AG20443 (cell line): ENCODE measurements around the gene PTPRD.

ENCODE experiments used
- DNase-seq: peaks from one replicate; pipeline ENCODE4 v3.0.0; 2012; ENCODE audit warnings: low spot score, mixed read lengths

Gene PTPRD

GRCh38 chr9:10268531-10269485 lies 344.0 kb downstream of the PTPRD start:
- no peak for DNase-seq

GRCh38 chr9:10265153-10265631 lies 347.6 kb downstream of the PTPRD start:
- DNase-seq = no peak

- no peak for DNase-seq
Observed at GRCh38 chr9:10260501-10260900, 352.3 kb downstream of the PTPRD start.

- no peak for DNase-seq
Observed at GRCh38 chr9:10259668-10260067, 353.1 kb downstream of the PTPRD start.

GRCh38 chr9:10255758-10256157 lies 357.0 kb downstream of the PTPRD start:
- no peak for DNase-seq

GRCh38 chr9:10254338-10254737 lies 358.5 kb downstream of the PTPRD start:
- DNase-seq = no peak

GRCh38 chr9:10253341-10253740 lies 359.5 kb downstream of the PTPRD start:
- DNase-seq = no peak

- no peak for DNase-seq
Observed at GRCh38 chr9:10252174-10252573, 360.6 kb downstream of the PTPRD start.

- DNase-seq = no peak
Observed at GRCh38 chr9:10251490-10251889, 361.3 kb downstream of the PTPRD start.

- no peak for DNase-seq
Observed at GRCh38 chr9:10250219-10250618, 362.6 kb downstream of the PTPRD start.

GRCh38 chr9:10248890-10249289 lies 363.9 kb downstream of the PTPRD start:
- DNase-seq = no peak

- no peak for DNase-seq
Observed at GRCh38 chr9:10242255-10242654, 370.5 kb downstream of the PTPRD start.

GRCh38 chr9:10238087-10238486 lies 374.7 kb downstream of the PTPRD start:
- no peak for DNase-seq

- no peak for DNase-seq
Observed at GRCh38 chr9:10237584-10237983, 375.2 kb downstream of the PTPRD start.

GRCh38 chr9:10236161-10236560 lies 376.6 kb downstream of the PTPRD start:
- DNase-seq = no peak

GRCh38 chr9:10235376-10235775 lies 377.4 kb downstream of the PTPRD start:
- DNase-seq = no peak

GRCh38 chr9:10232352-10232930 lies 380.4 kb downstream of the PTPRD start:
- DNase-seq = no peak

GRCh38 chr9:10230512-10230911 lies 382.3 kb downstream of the PTPRD start:
- DNase-seq = no peak

- no peak for DNase-seq
Observed at GRCh38 chr9:10228082-10228481, 384.7 kb downstream of the PTPRD start.

GRCh38 chr9:10226996-10227395 lies 385.8 kb downstream of the PTPRD start:
- no peak for DNase-seq

GRCh38 chr9:10212702-10213101 lies 400.1 kb downstream of the PTPRD start:
- DNase-seq = no peak

GRCh38 chr9:10208691-10209069 lies 404.1 kb downstream of the PTPRD start:
- no peak for DNase-seq

- no peak for DNase-seq
Observed at GRCh38 chr9:10204276-10204675, 408.5 kb downstream of the PTPRD start.
